ENCODE data around the gene PIGC.

The PIGC gene

DNA sequence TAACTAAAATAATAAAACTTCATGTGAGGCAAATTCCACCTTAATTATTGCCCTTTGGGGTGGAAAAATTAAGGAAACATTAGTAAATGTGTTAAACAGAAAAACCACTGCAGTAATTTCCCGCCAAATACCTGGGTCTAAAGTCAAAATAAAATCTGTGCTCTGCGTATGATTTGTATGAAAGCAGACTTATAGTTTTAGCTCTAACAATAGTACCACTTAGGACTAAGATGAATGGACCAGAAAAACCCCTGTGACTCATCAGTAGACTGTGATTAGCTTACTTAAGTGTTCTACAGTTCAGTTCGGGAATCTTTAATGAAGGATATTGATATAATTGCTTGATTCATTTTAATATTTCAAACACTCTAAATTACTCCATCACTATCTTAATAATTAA lies 46.6 kb downstream of the PIGC start:
- no peak for DNase-seq

DNA sequence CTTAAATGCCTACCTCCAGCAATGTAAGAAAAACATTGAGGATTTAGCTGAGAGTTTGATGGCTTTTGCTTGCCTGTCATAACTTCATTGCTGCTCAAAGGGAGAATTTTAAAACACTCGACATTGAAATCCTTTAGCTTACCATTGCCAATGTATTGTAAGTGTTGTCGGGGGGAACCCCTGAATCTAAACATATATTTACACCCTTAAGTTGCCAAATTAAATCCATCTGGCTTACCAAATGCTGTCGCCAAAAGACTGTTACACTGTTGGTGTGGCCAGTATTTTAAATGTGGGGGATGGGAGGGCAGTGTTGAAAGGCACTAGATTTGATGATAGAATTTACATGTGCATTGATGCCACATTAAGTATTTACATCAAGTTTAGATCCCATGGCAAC lies 48.3 kb downstream of the PIGC start:
- no peak for DNase-seq

DNA sequence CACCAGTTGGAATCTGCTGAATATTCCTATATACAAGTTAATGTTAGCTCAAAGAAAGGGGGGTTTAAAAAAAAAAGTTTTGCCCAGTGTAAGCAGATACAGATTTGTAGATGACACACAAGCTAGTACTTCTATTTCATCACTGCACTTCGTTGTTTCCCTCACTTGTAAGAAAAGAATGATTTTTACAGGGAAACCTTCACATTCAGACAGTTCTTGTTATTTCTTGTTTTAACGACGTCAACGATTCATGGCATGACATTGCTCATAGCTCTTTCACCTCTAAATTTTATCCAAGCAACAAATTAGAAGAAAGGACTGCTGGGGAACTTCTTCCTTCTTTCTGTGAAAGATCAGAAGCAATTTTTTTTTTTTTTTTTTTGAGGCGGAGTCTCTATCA lies 49.1 kb downstream of the PIGC start:
- no peak for DNase-seq

DNA sequence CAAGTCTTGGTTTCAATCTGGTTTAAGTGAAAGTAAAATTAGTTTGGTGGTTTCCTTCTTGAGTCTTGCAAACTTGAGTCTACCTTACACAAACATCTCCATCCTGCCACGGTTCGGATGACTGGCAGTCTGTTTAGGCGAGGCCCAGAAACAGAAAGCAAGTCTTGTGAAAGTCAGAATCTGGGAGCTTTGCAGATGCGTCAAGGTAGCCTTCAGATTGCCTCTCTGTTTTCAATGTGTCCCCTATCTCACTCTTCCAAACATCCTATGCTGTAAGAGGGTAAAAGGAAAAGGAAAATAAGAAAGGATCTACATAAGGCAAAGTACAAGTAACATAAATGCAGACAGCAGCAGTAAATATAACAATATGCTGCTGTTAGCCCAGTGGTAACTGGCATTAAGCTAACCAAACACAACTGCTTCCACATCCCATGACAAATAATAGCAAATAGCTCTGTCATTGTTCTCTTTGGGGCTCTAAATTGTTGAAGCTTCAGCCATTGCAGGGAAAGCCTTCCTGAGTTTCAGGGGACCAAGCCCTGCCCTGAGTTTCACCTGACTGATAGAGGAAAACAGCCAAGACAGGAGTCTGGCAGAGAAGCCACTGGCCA lies 49.6 kb downstream of the PIGC start:
- peak; percentile 66 for DNase-seq

DNA sequence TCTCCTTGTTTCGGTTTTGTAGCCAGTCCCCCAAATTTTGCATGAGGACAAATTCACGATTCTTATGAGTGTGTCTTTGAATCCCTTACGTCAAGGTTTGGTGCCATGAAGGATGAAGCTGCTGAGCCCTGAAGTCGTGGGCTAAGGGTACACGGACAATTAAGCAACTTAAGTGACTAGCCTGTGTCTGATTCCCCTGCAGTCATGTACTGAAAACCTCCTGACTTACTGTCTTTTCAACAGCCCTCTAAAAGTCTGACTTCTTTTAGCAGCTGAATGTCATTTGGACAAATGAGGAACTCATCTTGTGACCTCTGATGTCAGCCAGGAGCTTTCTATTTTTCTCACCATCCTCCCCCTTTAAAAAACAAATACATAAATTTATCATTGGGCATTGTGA lies 50.5 kb downstream of the PIGC start:
- no peak for DNase-seq

DNA sequence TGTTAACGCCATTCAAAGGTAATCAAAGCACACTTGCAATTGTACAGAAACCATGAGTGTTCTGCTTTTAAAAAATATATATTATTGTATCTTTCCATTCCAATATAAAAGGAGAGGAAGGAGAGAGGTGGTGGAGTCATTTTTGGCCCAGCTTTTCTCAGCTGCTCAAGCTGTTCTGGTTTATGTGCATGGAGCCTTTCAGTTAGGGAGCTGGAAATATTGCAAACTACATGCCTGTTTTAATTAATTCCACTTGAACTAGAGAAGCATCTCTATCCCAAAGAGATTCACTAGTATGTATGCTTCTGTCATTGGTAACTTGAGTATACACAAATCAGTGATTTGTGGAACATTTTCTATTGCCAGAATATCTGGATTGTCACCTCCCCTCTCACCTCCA lies 51.9 kb downstream of the PIGC start:
- DNase-seq, result no peak
